ENCODE measurements around the gene CCDC28B.

CCDC28B gene

DNA sequence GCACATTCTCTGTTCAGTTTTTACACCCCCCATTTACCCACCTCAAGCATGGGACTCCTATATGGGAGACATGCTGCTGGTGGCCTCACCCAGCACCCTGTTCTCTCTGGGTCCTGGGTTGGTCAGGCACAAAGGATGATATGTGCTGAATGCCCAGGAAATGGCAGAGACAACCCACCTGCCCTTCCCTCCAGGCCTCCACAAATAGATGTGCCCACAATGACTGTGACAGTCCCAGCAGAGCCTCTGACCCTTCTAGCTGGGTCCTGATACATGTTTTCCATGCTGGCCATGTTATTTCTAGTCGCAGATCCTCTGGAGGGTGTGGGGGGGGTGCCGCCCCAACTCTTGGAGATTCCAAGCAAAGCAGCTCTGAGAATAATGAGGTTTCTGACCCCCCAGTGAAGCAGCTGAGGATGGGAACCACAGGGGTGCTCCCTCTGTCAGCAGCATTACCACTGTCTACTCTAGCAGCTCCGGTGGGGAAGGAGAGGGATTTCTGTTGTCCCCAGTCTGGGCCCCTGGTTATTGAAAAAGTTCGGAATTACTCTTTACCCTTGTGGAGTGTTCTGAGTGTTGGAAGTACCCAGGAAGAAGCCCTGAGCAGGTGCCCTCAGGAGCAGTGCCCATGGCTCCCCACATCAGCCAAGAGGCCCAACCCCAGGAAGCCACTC is 1.2 kb upstream of the CCDC28B start:
- no peak overlapping the region for H3K4me3 ChIP-seq (ENCODE audit: low read depth, low read length)

DNA sequence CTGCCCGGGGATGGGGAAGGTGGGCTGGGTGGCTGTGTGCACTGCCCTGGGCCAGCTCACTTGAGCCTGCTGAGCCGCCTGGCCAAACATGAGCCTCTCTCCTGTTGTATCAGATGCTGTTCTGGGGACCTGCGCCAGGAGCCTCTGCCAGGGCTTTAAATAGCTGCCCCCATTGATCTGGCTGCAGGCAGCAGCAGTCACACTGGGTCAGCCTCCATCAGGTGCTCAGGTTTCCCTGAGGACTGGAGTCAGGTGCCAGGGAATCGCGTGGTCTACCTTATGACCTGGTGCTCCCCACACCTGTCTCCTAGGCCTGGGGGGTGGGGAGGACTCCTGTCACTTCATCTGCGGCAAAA is 700 bp upstream of the CCDC28B start:
- TF ChIP-seq, protein P1, sequence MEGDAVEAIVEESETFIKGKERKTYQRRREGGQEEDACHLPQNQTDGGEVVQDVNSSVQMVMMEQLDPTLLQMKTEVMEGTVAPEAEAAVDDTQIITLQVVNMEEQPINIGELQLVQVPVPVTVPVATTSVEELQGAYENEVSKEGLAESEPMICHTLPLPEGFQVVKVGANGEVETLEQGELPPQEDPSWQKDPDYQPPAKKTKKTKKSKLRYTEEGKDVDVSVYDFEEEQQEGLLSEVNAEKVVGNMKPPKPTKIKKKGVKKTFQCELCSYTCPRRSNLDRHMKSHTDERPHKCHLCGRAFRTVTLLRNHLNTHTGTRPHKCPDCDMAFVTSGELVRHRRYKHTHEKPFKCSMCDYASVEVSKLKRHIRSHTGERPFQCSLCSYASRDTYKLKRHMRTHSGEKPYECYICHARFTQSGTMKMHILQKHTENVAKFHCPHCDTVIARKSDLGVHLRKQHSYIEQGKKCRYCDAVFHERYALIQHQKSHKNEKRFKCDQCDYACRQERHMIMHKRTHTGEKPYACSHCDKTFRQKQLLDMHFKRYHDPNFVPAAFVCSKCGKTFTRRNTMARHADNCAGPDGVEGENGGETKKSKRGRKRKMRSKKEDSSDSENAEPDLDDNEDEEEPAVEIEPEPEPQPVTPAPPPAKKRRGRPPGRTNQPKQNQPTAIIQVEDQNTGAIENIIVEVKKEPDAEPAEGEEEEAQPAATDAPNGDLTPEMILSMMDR (IDR thresholded peaks at IDR 0.05; ENCODE audit: low read depth, low read length) = no peak
- H3K4me3 ChIP-seq (ENCODE audit: low read depth, low read length) = peak overlapping the region; percentile 75

More for the DNA sequence above, 1.2 kb upstream of the CCDC28B start:
- TF ChIP-seq, protein P1 (IDR thresholded peaks at IDR 0.05; ENCODE audit: low read depth, low read length) = no peak

DNA sequence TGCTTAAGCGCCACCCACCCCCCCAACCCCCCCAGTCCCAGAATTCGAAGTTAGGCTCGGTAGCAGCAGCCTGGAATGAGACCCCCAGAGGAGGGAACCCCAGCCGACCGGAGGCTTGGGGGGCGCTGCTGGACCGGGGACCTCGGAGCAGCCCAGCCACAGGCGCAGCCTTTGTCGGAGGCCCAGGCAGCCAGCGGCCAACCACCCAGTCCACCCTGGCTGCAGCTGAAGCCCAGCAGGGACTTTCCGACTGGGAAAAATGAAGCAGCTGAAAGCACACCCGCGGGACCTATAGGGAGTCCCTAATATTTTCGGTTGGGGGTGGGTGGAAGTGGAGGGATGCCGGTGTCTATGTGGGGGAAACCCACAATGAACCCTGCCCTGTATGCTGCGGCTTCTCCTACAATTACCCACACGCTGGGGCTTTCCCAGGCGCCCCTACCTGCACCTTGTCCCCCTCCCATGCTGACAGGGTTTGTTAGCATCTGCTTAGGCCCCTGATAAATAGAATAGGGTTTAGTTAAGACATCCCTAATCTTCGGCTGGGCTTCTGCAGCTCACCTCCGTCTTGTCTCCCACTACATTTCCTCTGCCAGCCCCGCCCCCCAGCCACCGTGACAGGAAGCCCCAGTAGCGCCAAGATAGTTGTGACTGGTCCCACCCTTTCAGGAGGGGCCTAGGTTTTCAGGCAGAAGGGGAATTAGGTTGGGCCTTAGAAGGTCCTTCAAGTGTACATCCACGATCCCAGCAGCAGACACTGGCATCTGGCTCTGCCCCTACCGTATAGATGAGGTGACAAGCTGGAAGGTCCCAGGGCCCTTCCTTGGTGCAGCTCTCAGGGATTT is 838 bp downstream of the CCDC28B start:
- H3K4me3 ChIP-seq (ENCODE audit: low read depth, low read length) = peak overlapping the region; percentile 75

DNA sequence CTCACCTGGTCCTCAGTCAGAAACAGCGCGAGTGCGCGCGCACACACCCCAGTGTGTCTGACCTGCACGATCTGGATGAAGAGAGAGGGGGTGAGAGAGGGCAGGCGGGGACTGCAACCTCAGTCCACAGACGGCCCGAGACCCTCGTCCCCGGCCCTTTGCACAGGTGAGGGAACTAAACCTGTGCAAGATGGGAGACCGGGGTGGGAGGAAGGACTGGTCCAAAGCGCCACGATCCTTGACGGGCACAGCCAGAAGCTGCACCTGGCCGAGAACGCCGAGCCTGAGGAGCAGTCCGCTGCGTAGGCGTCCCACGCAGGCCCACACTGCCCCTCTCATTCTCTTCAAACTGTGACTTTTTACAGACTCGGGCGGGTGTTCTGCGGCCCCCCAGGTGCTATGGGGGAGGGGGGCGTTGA is 4.6 kb downstream of the CCDC28B start:
- peak overlapping the region; percentile 77 for H3K4me3 ChIP-seq (ENCODE audit: low read depth, low read length)
- TF ChIP-seq, protein P1 (IDR thresholded peaks at IDR 0.05; ENCODE audit: low read depth, low read length) = no peak

More for the DNA sequence above, 838 bp downstream of the CCDC28B start:
- TF ChIP-seq, protein P1 (IDR thresholded peaks at IDR 0.05; ENCODE audit: low read depth, low read length) = no peak

DNA sequence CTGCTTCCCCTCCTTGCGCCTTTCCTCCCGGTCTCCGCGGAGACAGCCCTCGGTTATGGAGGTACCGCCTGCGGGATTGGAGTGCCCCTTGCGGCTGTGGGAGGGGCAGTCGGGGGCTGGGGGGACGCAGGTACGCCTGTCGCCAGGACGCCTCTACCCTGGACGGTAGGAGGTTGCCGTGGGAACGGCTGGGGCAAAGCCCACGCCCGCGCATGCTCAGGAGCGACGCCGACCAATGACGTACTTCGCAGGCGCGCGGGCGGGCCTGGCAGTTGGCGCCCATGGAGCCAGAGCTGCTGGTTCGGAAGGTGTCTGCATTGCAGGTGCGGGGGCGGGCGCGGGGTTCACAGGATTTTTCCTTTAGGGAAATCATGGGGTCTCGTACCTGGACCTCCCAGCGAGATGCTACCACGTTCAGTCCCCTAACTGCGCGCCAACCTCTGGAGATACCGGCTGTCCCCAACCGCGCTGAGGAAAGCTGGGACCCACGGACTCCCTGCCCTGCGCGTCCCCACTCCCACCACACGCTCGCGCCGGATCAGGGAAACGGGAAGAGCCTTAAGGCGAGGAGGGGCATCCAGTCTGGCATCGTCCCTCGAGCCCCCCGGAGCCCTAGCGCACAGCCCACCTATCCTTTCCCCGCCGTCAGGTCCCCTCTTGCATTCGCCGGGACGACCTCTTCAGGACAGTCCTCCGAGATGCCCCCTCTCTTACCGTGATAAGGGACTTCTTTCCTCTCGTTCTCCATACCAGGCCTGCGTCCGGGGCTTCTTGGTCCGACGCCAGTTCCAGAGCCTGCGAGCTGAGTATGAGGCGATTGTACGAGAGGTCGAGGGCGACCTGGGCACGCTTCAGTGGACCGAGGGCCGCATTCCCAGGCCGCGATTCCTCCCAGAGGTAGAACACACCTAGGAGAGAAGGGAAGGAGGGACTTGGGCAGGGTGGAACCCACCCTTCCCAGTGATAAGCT is 5.3 kb downstream of the CCDC28B start, which contains the start of gene IQCC:
IQCC (plus strand) TSS at position 271 of the 970 bp plus-strand sequence; CDS start at position 282, 11 bp downstream.
- peak within 1 kb of the TSS; percentile 77 for H3K4me3 ChIP-seq (ENCODE audit: low read depth, low read length)
- TF ChIP-seq, protein P1 (IDR thresholded peaks at IDR 0.05; ENCODE audit: low read depth, low read length) = no peak

DNA sequence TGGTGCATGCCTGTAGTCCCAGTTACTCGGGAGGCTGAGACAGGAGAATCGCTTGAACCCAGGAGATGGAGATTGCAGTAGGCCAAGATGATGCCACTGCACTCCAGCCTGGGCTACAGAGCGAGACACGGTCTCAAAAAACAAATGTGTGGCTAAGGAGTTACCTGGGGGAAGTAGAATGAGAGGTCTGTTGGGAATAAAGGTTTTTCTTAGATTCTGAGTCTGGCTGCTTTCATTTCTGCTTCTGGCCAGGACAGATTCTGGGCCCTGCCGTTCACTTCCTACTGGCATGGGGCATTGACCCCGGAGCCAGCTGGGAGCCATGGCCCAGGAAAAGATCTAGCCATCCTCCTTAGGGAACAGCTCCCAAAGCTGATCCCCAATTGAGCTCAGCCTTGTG is 8.1 kb downstream of the CCDC28B start:
- H3K4me3 ChIP-seq (ENCODE audit: low read depth, low read length) = no peak overlapping the region
- TF ChIP-seq, protein P1 (IDR thresholded peaks at IDR 0.05; ENCODE audit: low read depth, low read length) = no peak

All from WI38 (cell line).